ENCODE results near the gene SLC25A39. TPM values are rescaled to one million over a fixed set of nuclear protein-coding genes. Genes with fewer than 3 reads are reported as not detected.
A peak's percentile ranks its signal among the peaks of the same experiment; 100 is the strongest.

Gene SLC25A39
- total RNA-seq, 6 experiments from 2014 or later = 94.8 to 116 (median 108) TPM

- no peaks in the 10 kb centered on the region for H3K9me3 Mint-ChIP-seq
- H3K4me3 Mint-ChIP-seq = peak overlapping the region; percentile 0; the same call in 1 of the 2 replicates
- DNase-seq = no peak
- H3K36me3 Mint-ChIP-seq (ENCODE audit: low read depth) = no peaks in the 10 kb centered on the region
- TF ChIP-seq CTCF (IDR thresholded peaks at IDR 0.05) = no peak
- peaks cover 17% of the 10 kb centered on the region for H3K27me3 Mint-ChIP-seq (ENCODE audit: insufficient read depth)
- peaks cover 26% of the 10 kb centered on the region for H3K4me1 Mint-ChIP-seq (ENCODE audit: low read depth)
- H3K27ac Mint-ChIP-seq = no peak overlapping the region
These were observed 45.3 kb downstream of the SLC25A39 start for GRCh38 chr17:44279346-44279665.

GRCh38 chr17:44277976-44278375 is 46.6 kb downstream of the SLC25A39 start:
- Mint-ChIP-seq H3K27ac (no peak overlapping the region), H3K9me3 (no peaks in the 10 kb centered on the region), H3K36me3 (ENCODE audit: low read depth) (no peaks in the 10 kb centered on the region), H3K4me1 (ENCODE audit: low read depth) (peaks cover 26% of the 10 kb centered on the region), H3K27me3 (ENCODE audit: insufficient read depth) (peaks cover 23% of the 10 kb centered on the region), H3K4me3 (no peak overlapping the region)
- DNase-seq = peak; percentile 25
- TF ChIP-seq CTCF (IDR thresholded peaks at IDR 0.05) = no peak

- Mint-ChIP-seq H3K27me3 (ENCODE audit: insufficient read depth) (peaks cover 39% of the 10 kb centered on the region), H3K36me3 (ENCODE audit: low read depth) (no peaks in the 10 kb centered on the region), H3K4me1 (ENCODE audit: low read depth) (peaks cover 9% of the 10 kb centered on the region), H3K4me3 (no peak overlapping the region), H3K9me3 (no peaks in the 10 kb centered on the region), H3K27ac (no peak overlapping the region)
- TF ChIP-seq CTCF (IDR thresholded peaks at IDR 0.05) = no peak
- no peak for DNase-seq
These were observed 51.0 kb downstream of the SLC25A39 start for GRCh38 chr17:44273607-44274006.

- no peaks in the 10 kb centered on the region for H3K9me3 Mint-ChIP-seq
- no peak for TF ChIP-seq CTCF (IDR thresholded peaks at IDR 0.05)
- peaks cover 2% of the 10 kb centered on the region for H3K4me1 Mint-ChIP-seq (ENCODE audit: low read depth)
- DNase-seq = no peak
- H3K27me3 Mint-ChIP-seq (ENCODE audit: insufficient read depth) = peaks cover 43% of the 10 kb centered on the region
- H3K4me3 Mint-ChIP-seq = no peak overlapping the region
- no peaks in the 10 kb centered on the region for H3K36me3 Mint-ChIP-seq (ENCODE audit: low read depth)
- H3K27ac Mint-ChIP-seq = no peak overlapping the region
These were observed 51.7 kb downstream of the SLC25A39 start for GRCh38 chr17:44272954-44273353.

GRCh38 chr17:44272321-44272951 is 52.2 kb downstream of the SLC25A39 start:
- Mint-ChIP-seq H3K27me3 (ENCODE audit: insufficient read depth) (peaks cover 43% of the 10 kb centered on the region), H3K9me3 (no peaks in the 10 kb centered on the region), H3K27ac (no peak overlapping the region), H3K4me1 (ENCODE audit: low read depth) (no peaks in the 10 kb centered on the region), H3K36me3 (ENCODE audit: low read depth) (no peaks in the 10 kb centered on the region), H3K4me3 (no peak overlapping the region)
- DNase-seq = no peak
- TF ChIP-seq CTCF (IDR thresholded peaks at IDR 0.05) = no peak

Other genes starting within 250 kb of the SLC25A39 start
- 10 to 100 TPM; 63.4 to 87.4 (median 78.7) TPM for gene HDAC5, start 201.2 kb downstream of the SLC25A39 start, total RNA-seq (2021; fragmentation: NEBNext Ultra II Directional; extraction: Animal tissue kit (Norgen Biotek cat#: 25700))
- gene HROB, start 182.9 kb downstream of the SLC25A39 start, total RNA-seq (2021; fragmentation: NEBNext Ultra II Directional; extraction: Animal tissue kit (Norgen Biotek cat#: 25700)) = 1 to 10 TPM; 4.0 to 7.6 (median 6.7) TPM
- under 1 TPM in 3 of 6 experiments, not detected in 3; 0.18 to 0.48 (median 0.29) TPM for gene ASB16, start 154.1 kb downstream of the SLC25A39 start, total RNA-seq (2021; fragmentation: NEBNext Ultra II Directional; extraction: Animal tissue kit (Norgen Biotek cat#: 25700))
- gene TMUB2, start 137.9 kb downstream of the SLC25A39 start, total RNA-seq (2021; fragmentation: NEBNext Ultra II Directional; extraction: Animal tissue kit (Norgen Biotek cat#: 25700)) = 10 to 100 TPM; 29.8 to 37.7 (median 34.0) TPM
- gene ATXN7L3, start 124.9 kb downstream of the SLC25A39 start, total RNA-seq (2021; fragmentation: NEBNext Ultra II Directional; extraction: Animal tissue kit (Norgen Biotek cat#: 25700)) = 10 to 100 TPM; 61.1 to 72.2 (median 68.4) TPM
- 10 to 100 TPM; 58.6 to 69.1 (median 65.6) TPM for gene UBTF, start 105.1 kb downstream of the SLC25A39 start, total RNA-seq (2021; fragmentation: NEBNext Ultra II Directional; extraction: Animal tissue kit (Norgen Biotek cat#: 25700))
- not detected for gene SLC4A1, start 56.7 kb downstream of the SLC25A39 start, total RNA-seq (2021; fragmentation: NEBNext Ultra II Directional; extraction: Animal tissue kit (Norgen Biotek cat#: 25700))
- under 1 TPM in 1 of 6 experiments, not detected in 5; 0.17 TPM for gene RUNDC3A, start 16.2 kb downstream of the SLC25A39 start, total RNA-seq (2021; fragmentation: NEBNext Ultra II Directional; extraction: Animal tissue kit (Norgen Biotek cat#: 25700))
- gene GRN, start 20.5 kb upstream of the SLC25A39 start, total RNA-seq (2021; fragmentation: NEBNext Ultra II Directional; extraction: Animal tissue kit (Norgen Biotek cat#: 25700)) = 100 to 1,000 TPM; 186 to 249 (median 221) TPM
- 1 to 10 TPM; 1.6 to 1.9 (median 1.8) TPM for gene FAM171A2, start 39.0 kb upstream of the SLC25A39 start, total RNA-seq (2021; fragmentation: NEBNext Ultra II Directional; extraction: Animal tissue kit (Norgen Biotek cat#: 25700))
- gene ITGA2B, start 64.8 kb upstream of the SLC25A39 start, total RNA-seq (2021; fragmentation: NEBNext Ultra II Directional; extraction: Animal tissue kit (Norgen Biotek cat#: 25700)) = under 1 TPM in 2 of 6 experiments, not detected in 4; 0.18 to 0.19 TPM
- 10 to 100 TPM; 23.4 to 30.0 (median 27.1) TPM for gene GPATCH8, start 178.6 kb upstream of the SLC25A39 start, total RNA-seq (2021; fragmentation: NEBNext Ultra II Directional; extraction: Animal tissue kit (Norgen Biotek cat#: 25700))
- 100 to 1,000 TPM in 1 of 6 experiments, 10 to 100 TPM in 5; 76.4 to 103 (median 92.8) TPM for gene FZD2, start 232.7 kb upstream of the SLC25A39 start, total RNA-seq (2021; fragmentation: NEBNext Ultra II Directional; extraction: Animal tissue kit (Norgen Biotek cat#: 25700))

Data from HFFc6 (cell line).